Measurements from ENCODE around the gene TMEM247.

- TF ChIP-seq POLR2A (IDR thresholded peaks at IDR 0.05) (no peak), CTCF (IDR thresholded peaks at IDR 0.05) (no peak)
Measured at GRCh38 chr2:46508312-46508711, 28.9 kb downstream of the TMEM247 start.
